Measurements from ENCODE around the gene LRRC55.
"Not testable (repeated sequence)": the region's sequence is repeated elsewhere in the genome, so short reads cannot be mapped to it uniquely, and the experiment has no call there.

Gene LRRC55

GRCh38 chr11:57162179-57162898, 19.4 kb upstream of the LRRC55 start:
- no peak for DNase-seq

- no peak for DNase-seq
These were observed 18.4 kb upstream of the LRRC55 start for GRCh38 chr11:57163160-57163868.

- DNase-seq: no peak
These were observed 17.4 kb upstream of the LRRC55 start for GRCh38 chr11:57164317-57164716.

- DNase-seq: no peak
These were observed 14.5 kb upstream of the LRRC55 start for GRCh38 chr11:57167125-57167846.

GRCh38 chr11:57169732-57170313, 11.9 kb upstream of the LRRC55 start:
- DNase-seq: not testable (repeated sequence)

GRCh38 chr11:57172031-57172430, 9.7 kb upstream of the LRRC55 start:
- DNase-seq: no peak

- DNase-seq: no peak
These were observed 7.1 kb upstream of the LRRC55 start for GRCh38 chr11:57174656-57175055.

GRCh38 chr11:57175478-57175877, 6.3 kb upstream of the LRRC55 start:
- no peak for DNase-seq

GRCh38 chr11:57178334-57178733, 3.4 kb upstream of the LRRC55 start:
- DNase-seq: no peak

GRCh38 chr11:57179681-57180080, 2.1 kb upstream of the LRRC55 start:
- no peak for DNase-seq

GRCh38 chr11:57180081-57180561, 1.6 kb upstream of the LRRC55 start:
- no peak for DNase-seq

GRCh38 chr11:57180964-57181363, 789 bp upstream of the LRRC55 start:
- DNase-seq: no peak

GRCh38 chr11:57182896-57183295, 1.1 kb downstream of the LRRC55 start:
- DNase-seq: no peak

- no peak for DNase-seq
These were observed 8.8 kb downstream of the LRRC55 start for GRCh38 chr11:57190548-57190947.

GRCh38 chr11:57191311-57192219, 9.8 kb downstream of the LRRC55 start:
- DNase-seq: no peak

GRCh38 chr11:57192316-57192715, 10.6 kb downstream of the LRRC55 start:
- DNase-seq: no peak

GRCh38 chr11:57196596-57196995, 14.8 kb downstream of the LRRC55 start:
- no peak for DNase-seq

- DNase-seq: no peak
These were observed 16.0 kb downstream of the LRRC55 start for GRCh38 chr11:57197762-57198161.

- no peak for DNase-seq
These were observed 17.6 kb downstream of the LRRC55 start for GRCh38 chr11:57199330-57199729.

- no peak for DNase-seq
These were observed 19.2 kb downstream of the LRRC55 start for GRCh38 chr11:57200917-57201316.

GRCh38 chr11:57202281-57202680, 20.5 kb downstream of the LRRC55 start:
- no peak for DNase-seq

GRCh38 chr11:57203359-57203758, 21.6 kb downstream of the LRRC55 start:
- no peak for DNase-seq

Data from NCI-H345 (cell line).